Stomach (tissue), 9 donors: ENCODE results near the gene BCOR. TPM values are rescaled to one million over a fixed set of nuclear protein-coding genes. Genes with fewer than 3 reads are reported as not detected.

Source experiments
- DNase-seq, 2 donors: peaks; one replicate each; pipeline versions ENCODE4 v3.0.0 to v3.0.0-alpha.2; 2013 to 2019
- H3K27ac ChIP-seq, 5 donors: fragments of 200-600 bp in 4 of 5; sonication (generic) in 4 of 5; one replicate each; pipeline ENCODE4 v1.5.1; 2013 to 2019; ENCODE audit warnings: mild to moderate bottlenecking in 1 of 5, moderate library complexity in 1 of 5
- H3K27me3 ChIP-seq, 3 donors: fragments of 200-600 bp; sonication (generic); one replicate each; pipeline ENCODE4 v1.5.1; 2017 to 2019; ENCODE audit warnings: mixed run types in 1 of 3
- H3K36me3 ChIP-seq, 4 donors: fragments of 200-600 bp; sonication (generic); 1 replicate in 3 of 4; 2 replicates in 1 of 4; pipeline ENCODE4 v1.5.1; 2016 to 2019
- H3K4me1 ChIP-seq, 4 donors: fragments of 200-600 bp; sonication (generic); one replicate each; pipeline ENCODE4 v1.5.1; 2016 to 2019
- H3K4me3 ChIP-seq, 4 donors: fragments of 200-600 bp; sonication (generic) in 3 of 4; one replicate each; pipeline ENCODE4 v1.5.1; 2016 to 2019; ENCODE audit warnings: mild to moderate bottlenecking in 1 of 4
- H3K9me3 ChIP-seq, 4 donors: fragments of 200-600 bp; sonication (generic); one replicate each; pipeline ENCODE4 v1.5.1; 2016 to 2019
- CTCF ChIP-seq, 7 experiments: fragments of 450-650 bp in 4 of 7; fragments of 200-600 bp in 3 of 7; sonication (generic) in 3 of 7; IDR thresholded peaks; one replicate each; pipeline ENCODE4 v1.5.1; 2016 to 2019; ENCODE audit warnings: antibody characterized with exemption in 7 of 7, control low read depth in 2 of 7, mild to moderate bottlenecking in 1 of 7
- EP300 ChIP-seq: sonication (generic); formaldehyde crosslinking; IDR thresholded peaks from one replicate; pipeline ENCODE4 v1.6.1; 2017; ENCODE audit warnings: antibody characterized with exemption
- POLR2A ChIP-seq, 4 donors: fragments of 450-650 bp; IDR thresholded peaks; one replicate each; pipeline ENCODE4 v1.6.1; 2016; ENCODE audit warnings: antibody characterized with exemption in 4 of 4, control low read depth in 2 of 4, mild to moderate bottlenecking in 1 of 4, moderate library complexity in 1 of 4
- POLR2AphosphoS5 ChIP-seq, 3 donors: sonication (generic); formaldehyde crosslinking; IDR thresholded peaks; one replicate each; pipeline ENCODE4 v1.6.1; 2016; ENCODE audit warnings: antibody characterized with exemption in 3 of 3
- WGBS, 5 donors: extraction: QIAGEN DNeasy Blood & Tissue Kit in 3 of 5; methylation state at CpG; one replicate each; pipeline versions ENCODE4 v1.1.5 to v1.1.7; 2013 to 2018; 5-methylcytosine and 5-hydroxymethylcytosine counted together
- intact Hi-C: fragments of 100-400 bp; cut with DNase I; formaldehyde crosslinking; loops from one replicate; pipeline ENCODE4 v1.15.1; 2023; ENCODE audit warnings: low total_unique reads
- polyA plus RNA-seq, 3 donors: library from polyadenylated mRNA; stranded (reverse); fragments of 200-250 nt; gene quantifications; one replicate each; pipeline ENCODE4 v1.2.3, GENCODE V29; 2013
- total RNA-seq, 5 donors: library from RNA; depleted of rRNA; stranded (reverse); fragments of >200 nt; gene quantifications; one replicate each; pipeline versions ENCODE4 v1.1.0 to v1.2.3, GENCODE V29; 2014 to 2016
- donor health status: healthy with polysubstance abuse.
- donor health status: Bipolar disorder and iron deficiency.
- donor health status: healthy.

The BCOR gene
- total and polyA plus RNA-seq, 8 donors = 4.4 to 45.5 (median 19.2) TPM

- Histone ChIP-seq H3K9me3 (peaks cover 0 to 21% (median 6%) of the 10 kb centered on the region in 4 donors), H3K36me3 (no peaks in the 10 kb centered on the region), H3K4me1 (no peaks in the 10 kb centered on the region), H3K27me3 (no peaks in the 10 kb centered on the region), H3K27ac (no peak overlapping the region), H3K4me3 (no peak overlapping the region)
- intact Hi-C loops = no loop called here
- WGBS, 5 donors = 89 to 97% (median 94%) methylated on average over 6 to 8 of the region's 8 CpGs
- DNase-seq = no peak
- TF ChIP-seq EP300 (no peak), POLR2AphosphoS5 (IDR thresholded peaks at IDR 0.05) (no peak), POLR2A (IDR thresholded peaks at IDR 0.05) (no peak), CTCF (IDR thresholded peaks at IDR 0.05) (no peak)
Measured at GRCh38 chrX:40039887-40040286, 57.9 kb downstream of the BCOR start.

GRCh38 chrX:40037367-40037766 is 60.4 kb downstream of the BCOR start:
- Histone ChIP-seq H3K4me3 (no peak overlapping the region), H3K27ac (no peak overlapping the region), H3K4me1 (no peaks in the 10 kb centered on the region), H3K9me3 (peaks cover 0 to 17% (median 6%) of the 10 kb centered on the region in 4 donors), H3K36me3 (no peaks in the 10 kb centered on the region), H3K27me3 (no peaks in the 10 kb centered on the region)
- intact Hi-C loops = no loop called here
- no peak for DNase-seq
- TF ChIP-seq EP300 (no peak), POLR2AphosphoS5 (IDR thresholded peaks at IDR 0.05) (no peak), CTCF (IDR thresholded peaks at IDR 0.05) (no peak), POLR2A (IDR thresholded peaks at IDR 0.05) (no peak)

- no peaks in the 10 kb centered on the region for H3K4me1 ChIP-seq
- H3K27me3 ChIP-seq = no peaks in the 10 kb centered on the region
- no peak for TF ChIP-seq EP300
- no peak for TF ChIP-seq POLR2A (IDR thresholded peaks at IDR 0.05)
- no peak for TF ChIP-seq CTCF (IDR thresholded peaks at IDR 0.05)
- TF ChIP-seq POLR2AphosphoS5 (IDR thresholded peaks at IDR 0.05) = no peak
- peak in 1 of 2 donors; percentile 26 for DNase-seq
- H3K4me3 ChIP-seq = no peak overlapping the region
- no peak overlapping the region for H3K27ac ChIP-seq
- intact Hi-C loops = no loop called here
- H3K36me3 ChIP-seq = no peaks in the 10 kb centered on the region
- WGBS, 5 donors = 71 to 98% (median 82%) methylated on average over 5 of the region's 5 CpGs
- H3K9me3 ChIP-seq = peaks cover 0 to 17% (median 6%) of the 10 kb centered on the region in 4 donors
Measured at GRCh38 chrX:40035726-40036125, 62.0 kb downstream of the BCOR start.

GRCh38 chrX:40031911-40032310 is 65.8 kb downstream of the BCOR start:
- TF ChIP-seq POLR2AphosphoS5 (IDR thresholded peaks at IDR 0.05) (no peak), CTCF (IDR thresholded peaks at IDR 0.05) (no peak), EP300 (no peak), POLR2A (IDR thresholded peaks at IDR 0.05) (no peak)
- intact Hi-C loops = no loop called here
- WGBS, 5 donors = 76 to 96% (median 80%) methylated on average over 3 to 5 of the region's 5 CpGs
- no peaks in the 10 kb centered on the region for H3K4me1 ChIP-seq
- H3K4me3 ChIP-seq = no peak overlapping the region
- H3K27ac ChIP-seq = no peak overlapping the region
- DNase-seq = no peak
- no peaks in the 10 kb centered on the region for H3K27me3 ChIP-seq
- peaks cover 0 to 10% (median 5%) of the 10 kb centered on the region in 4 donors for H3K9me3 ChIP-seq
- H3K36me3 ChIP-seq = no peaks in the 10 kb centered on the region
